Mucosa of stomach (tissue), 1 donor: ENCODE measurements around the gene GADL1.

ENCODE experiments used
- H3K27me3 ChIP-seq: one replicate; pipeline ENCODE4 v1.7.0; 2013; ENCODE audit warnings: mild to moderate bottlenecking, low read length; ENCODE audit not compliant: control insufficient read depth, insufficient read depth
- H3K36me3 ChIP-seq: one replicate; pipeline ENCODE4 v1.7.0; 2013; ENCODE audit warnings: low read length; ENCODE audit not compliant: control insufficient read depth, insufficient read depth
- H3K4me1 ChIP-seq: one replicate; pipeline ENCODE4 v1.7.0; 2013; ENCODE audit warnings: mild to moderate bottlenecking, low read length; ENCODE audit not compliant: control insufficient read depth, insufficient read depth
- H3K4me3 ChIP-seq: one replicate; pipeline ENCODE4 v1.7.0; 2013; ENCODE audit warnings: low read length
- H3K9ac ChIP-seq: one replicate; pipeline ENCODE4 v1.7.0; 2013; ENCODE audit warnings: mild to moderate bottlenecking, low read length, moderate library complexity
- H3K9me3 ChIP-seq: one replicate; pipeline ENCODE4 v1.7.0; 2013; ENCODE audit warnings: mild to moderate bottlenecking, low read length, moderate library complexity; ENCODE audit not compliant: control insufficient read depth
- donor health status: Pancreatic carcinoma.

GADL1 gene

GRCh38 chr3:30915782-30916181 is 21.3 kb upstream of the GADL1 start:
- no peaks in the 10 kb centered on the region for H3K4me1 ChIP-seq

DNA sequence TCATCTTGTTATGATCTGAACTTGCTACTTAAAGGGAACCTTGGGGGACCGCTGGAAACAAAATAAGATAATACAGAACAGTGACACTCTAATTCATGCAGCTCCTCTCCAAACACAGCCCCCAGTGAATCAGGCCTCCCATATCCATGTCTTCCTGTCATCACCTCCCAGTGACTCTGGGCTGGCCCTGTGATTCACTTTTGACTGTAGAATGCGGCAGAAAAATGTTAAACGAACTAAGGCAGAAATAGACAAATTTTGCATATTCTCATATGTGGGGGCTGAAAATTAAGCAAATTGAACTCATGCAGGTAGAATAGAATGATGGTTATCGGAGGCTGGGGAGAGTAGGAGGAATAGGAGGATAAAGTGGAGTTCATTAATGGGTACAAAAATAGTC is 20.2 kb upstream of the GADL1 start:
- Histone ChIP-seq H3K9ac (no peak overlapping the region), H3K27me3 (no peaks in the 10 kb centered on the region), H3K9me3 (no peaks in the 10 kb centered on the region), H3K36me3 (no peaks in the 10 kb centered on the region), H3K4me3 (no peak overlapping the region), H3K4me1 (no peaks in the 10 kb centered on the region)

More at GRCh38 chr3:30915782-30916181, 21.3 kb upstream of the GADL1 start:
- H3K27me3 ChIP-seq = no peaks in the 10 kb centered on the region
- H3K9me3 ChIP-seq = no peaks in the 10 kb centered on the region
- H3K9ac ChIP-seq = no peak overlapping the region
- H3K36me3 ChIP-seq = no peaks in the 10 kb centered on the region
- no peak overlapping the region for H3K4me3 ChIP-seq

DNA sequence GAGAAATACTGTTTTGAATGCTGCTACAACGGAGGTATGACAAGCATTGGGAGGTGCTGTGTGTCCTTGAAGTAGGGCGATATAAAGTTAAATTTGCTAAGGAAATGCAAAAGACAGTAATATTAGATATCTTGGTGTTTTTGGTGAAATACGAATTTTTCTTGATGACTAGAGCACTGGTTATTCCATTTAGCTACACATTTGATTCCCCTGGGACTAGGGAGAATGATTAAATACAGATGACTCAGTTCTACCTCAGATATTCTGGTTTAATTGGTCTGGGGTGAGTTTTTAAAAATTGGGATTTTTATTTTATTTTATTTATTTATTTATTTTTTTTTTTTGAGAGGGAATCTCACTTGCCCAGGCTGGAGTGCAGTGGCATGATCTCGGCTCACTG is 18.7 kb upstream of the GADL1 start:
- H3K4me3 ChIP-seq = no peak overlapping the region
- H3K36me3 ChIP-seq = no peaks in the 10 kb centered on the region
- no peaks in the 10 kb centered on the region for H3K27me3 ChIP-seq

DNA sequence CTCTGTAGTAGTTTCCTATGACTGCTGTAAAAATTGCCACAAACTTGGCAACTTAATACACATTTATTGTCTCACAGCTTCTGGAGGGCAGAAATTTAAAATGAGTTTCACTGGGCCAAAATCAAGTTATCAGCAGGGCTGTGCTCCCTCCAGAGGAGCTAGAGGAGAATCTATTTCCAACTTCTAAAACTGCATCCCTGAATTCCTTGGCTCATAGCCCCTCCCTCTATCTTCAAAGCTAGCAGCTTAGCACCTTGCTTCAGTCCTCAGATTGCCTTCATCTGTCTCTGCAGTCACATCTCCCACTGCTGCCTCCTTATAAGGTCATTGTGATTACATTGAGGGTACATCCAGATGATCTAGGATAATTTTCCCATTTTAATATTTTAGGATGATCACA is 17.8 kb upstream of the GADL1 start:
- Histone ChIP-seq H3K4me1 (no peaks in the 10 kb centered on the region), H3K9ac (no peak overlapping the region), H3K27me3 (no peaks in the 10 kb centered on the region), H3K36me3 (no peaks in the 10 kb centered on the region), H3K4me3 (no peak overlapping the region), H3K9me3 (no peaks in the 10 kb centered on the region)

More for the DNA sequence above, 18.7 kb upstream of the GADL1 start:
- no peaks in the 10 kb centered on the region for H3K4me1 ChIP-seq
- H3K9ac ChIP-seq = no peak overlapping the region
- no peaks in the 10 kb centered on the region for H3K9me3 ChIP-seq

GRCh38 chr3:30908456-30909037 is 14.1 kb upstream of the GADL1 start:
- H3K4me1 ChIP-seq = no peaks in the 10 kb centered on the region
- H3K27me3 ChIP-seq = no peaks in the 10 kb centered on the region
- no peak overlapping the region for H3K4me3 ChIP-seq
- no peaks in the 10 kb centered on the region for H3K9me3 ChIP-seq
- no peaks in the 10 kb centered on the region for H3K36me3 ChIP-seq
- no peak overlapping the region for H3K9ac ChIP-seq

GRCh38 chr3:30904996-30905395 is 10.5 kb upstream of the GADL1 start:
- H3K27me3 ChIP-seq = no peaks in the 10 kb centered on the region
- no peaks in the 10 kb centered on the region for H3K36me3 ChIP-seq
- no peaks in the 10 kb centered on the region for H3K9me3 ChIP-seq
- no peak overlapping the region for H3K4me3 ChIP-seq
- no peak overlapping the region for H3K9ac ChIP-seq
- no peaks in the 10 kb centered on the region for H3K4me1 ChIP-seq

DNA sequence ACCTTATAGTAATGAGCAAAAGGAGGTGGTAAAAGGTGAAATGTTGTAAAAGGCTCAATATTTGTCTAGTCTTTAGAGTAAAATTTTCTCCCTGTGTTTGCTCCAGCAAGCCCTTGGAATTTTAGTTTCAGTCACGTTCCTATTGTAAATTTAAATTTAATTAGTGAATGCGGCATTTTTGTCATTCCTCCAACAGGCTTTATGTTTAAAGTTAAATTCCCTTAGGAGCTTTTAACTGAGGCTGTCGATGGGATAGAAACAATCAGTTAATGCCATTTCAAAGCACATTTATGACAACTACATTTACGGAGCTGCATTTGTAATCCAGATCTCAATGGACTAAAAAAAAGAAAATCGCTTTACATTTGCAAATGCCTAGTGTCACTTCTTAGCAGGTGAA is 868 bp upstream of the GADL1 start:
- H3K4me1 ChIP-seq = no peaks in the 10 kb centered on the region
- H3K27me3 ChIP-seq = peaks cover 36% of the 10 kb centered on the region
- no peak overlapping the region for H3K4me3 ChIP-seq

GRCh38 chr3:30893678-30894325 is 659 bp downstream of the GADL1 start:
- Histone ChIP-seq H3K4me1 (no peaks in the 10 kb centered on the region), H3K4me3 (no peak overlapping the region), H3K27me3 (peaks cover 36% of the 10 kb centered on the region), H3K36me3 (no peaks in the 10 kb centered on the region), H3K9ac (no peak overlapping the region), H3K9me3 (no peaks in the 10 kb centered on the region)

More for the DNA sequence above, 868 bp upstream of the GADL1 start:
- H3K9me3 ChIP-seq = no peaks in the 10 kb centered on the region
- no peaks in the 10 kb centered on the region for H3K36me3 ChIP-seq
- no peak overlapping the region for H3K9ac ChIP-seq

DNA sequence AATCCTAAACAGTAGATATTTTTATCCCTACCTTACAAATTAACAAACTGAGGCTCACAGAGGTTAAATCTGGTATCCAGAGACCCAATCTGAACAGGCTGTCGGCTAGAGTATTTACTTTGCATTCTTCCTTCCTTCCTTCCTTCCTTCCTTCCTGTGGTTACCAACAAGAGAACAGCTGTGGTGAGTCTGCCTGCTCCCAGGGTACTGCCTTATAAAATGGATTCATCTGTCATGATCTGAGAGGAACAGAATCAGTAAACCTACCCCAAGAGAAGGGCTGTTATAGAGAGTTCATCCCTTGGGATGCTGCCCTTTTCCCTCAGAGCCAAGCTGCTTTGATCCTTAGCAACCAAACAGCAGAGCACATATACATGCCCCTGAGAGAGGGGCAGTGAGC is 3.6 kb downstream of the GADL1 start:
- no peaks in the 10 kb centered on the region for H3K9me3 ChIP-seq
- no peak overlapping the region for H3K9ac ChIP-seq
- H3K4me3 ChIP-seq = no peak overlapping the region
- H3K27me3 ChIP-seq = peaks cover 34% of the 10 kb centered on the region
- H3K4me1 ChIP-seq = no peaks in the 10 kb centered on the region
- H3K36me3 ChIP-seq = no peaks in the 10 kb centered on the region

DNA sequence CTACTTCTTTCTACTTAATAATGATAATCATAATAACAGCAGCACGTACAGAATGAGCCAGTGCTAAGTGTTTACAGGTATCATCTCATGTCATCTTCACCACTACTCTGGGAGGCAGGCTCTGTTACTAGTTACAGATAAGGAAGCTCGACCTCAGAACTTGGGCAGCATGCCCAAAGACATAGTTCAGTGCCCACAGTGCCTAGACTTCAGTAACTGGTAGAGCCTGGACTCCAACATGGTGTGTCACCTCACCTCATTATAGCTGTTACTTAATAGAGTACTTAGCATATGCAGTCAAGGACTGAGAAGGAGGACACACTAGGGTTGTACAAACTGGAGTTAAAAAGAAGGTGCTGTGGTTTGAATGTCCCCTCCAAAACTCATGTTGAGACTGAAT is 7.6 kb downstream of the GADL1 start:
- Histone ChIP-seq H3K9me3 (no peaks in the 10 kb centered on the region), H3K36me3 (no peaks in the 10 kb centered on the region), H3K4me1 (no peaks in the 10 kb centered on the region), H3K4me3 (no peak overlapping the region), H3K9ac (no peak overlapping the region), H3K27me3 (peaks cover 6% of the 10 kb centered on the region)

- peaks cover 4% of the 10 kb centered on the region for H3K27me3 ChIP-seq
- H3K36me3 ChIP-seq = no peaks in the 10 kb centered on the region
- no peak overlapping the region for H3K4me3 ChIP-seq
- H3K9me3 ChIP-seq = no peaks in the 10 kb centered on the region
- no peak overlapping the region for H3K9ac ChIP-seq
- H3K4me1 ChIP-seq = no peaks in the 10 kb centered on the region
These were observed 15.6 kb downstream of the GADL1 start for GRCh38 chr3:30878862-30879261.

GRCh38 chr3:30875505-30875904 is 19.0 kb downstream of the GADL1 start:
- Histone ChIP-seq H3K4me3 (no peak overlapping the region), H3K27me3 (peaks cover 20% of the 10 kb centered on the region), H3K4me1 (no peaks in the 10 kb centered on the region), H3K36me3 (no peaks in the 10 kb centered on the region), H3K9me3 (no peaks in the 10 kb centered on the region), H3K9ac (no peak overlapping the region)
